NCI-H187 treated with DMSO at 0.1 percent for 48 hours (cell line): ENCODE results near the gene DENND10.
"Not testable (repeated sequence)": the region's sequence is repeated elsewhere in the genome, so short reads cannot be mapped to it uniquely, and the experiment has no call there.

Source experiments
- DNase-seq: peaks from one replicate; lab custom pipeline; 2025; lab: John Stamatoyannopoulos, UW

Gene DENND10

DNA sequence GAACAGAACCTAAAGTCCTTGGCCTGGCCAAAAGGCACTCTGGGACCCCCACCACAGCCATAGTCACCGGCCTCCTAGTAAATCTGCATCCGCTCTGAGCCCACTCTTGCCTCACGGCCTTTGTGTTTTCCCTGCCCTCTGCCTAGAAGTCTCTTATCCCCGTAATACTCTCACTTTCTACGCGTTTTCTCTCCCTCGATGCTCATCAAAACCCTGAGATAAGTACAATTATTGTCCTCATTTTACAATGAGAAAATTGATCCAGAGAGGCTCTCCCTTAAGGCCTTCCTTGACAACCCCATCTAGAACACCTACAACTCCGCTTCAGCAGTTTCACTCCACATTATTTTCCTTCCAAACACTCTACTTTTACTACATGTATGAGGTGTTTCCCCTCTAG, 63.1 kb downstream of the DENND10 start:
- no peak for DNase-seq

DNA sequence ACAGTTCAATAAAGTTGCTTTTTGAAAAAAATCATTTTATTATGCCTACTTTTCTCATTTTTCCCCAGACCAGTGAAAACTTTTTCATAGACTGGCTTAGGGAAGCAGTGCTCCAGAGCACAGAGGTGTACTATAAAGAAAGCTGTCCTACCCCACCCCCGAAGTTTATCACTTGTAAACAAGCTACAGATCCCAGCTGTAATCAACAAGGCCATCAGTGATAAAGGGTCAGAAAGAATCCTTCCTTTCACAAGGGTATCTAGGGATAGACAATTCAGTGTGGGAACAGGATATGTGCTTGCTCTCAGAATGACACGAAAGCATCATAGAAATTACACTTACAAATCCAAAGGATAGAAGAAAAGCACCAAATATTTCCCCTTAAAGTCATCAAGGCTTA, 70.2 kb downstream of the DENND10 start:
- no peak for DNase-seq

DNA sequence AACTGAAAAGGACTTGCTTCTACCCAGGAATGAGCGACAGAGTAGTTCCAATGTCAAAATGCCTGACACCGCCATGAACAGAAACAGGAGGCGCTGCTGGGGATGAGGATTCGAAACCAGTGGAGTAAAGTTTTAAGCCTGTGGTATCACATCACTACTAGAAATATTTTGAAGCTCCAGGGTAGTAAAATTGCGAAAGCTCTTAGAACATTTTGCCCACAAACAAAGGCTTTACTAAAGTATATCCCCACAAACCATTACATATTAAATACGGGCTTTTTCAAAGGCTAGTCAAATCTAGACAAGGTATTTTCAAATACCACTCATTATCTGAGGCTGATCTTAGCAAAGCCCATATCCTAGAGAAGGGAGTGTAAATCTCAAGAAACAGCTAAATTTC, 72.3 kb downstream of the DENND10 start:
- no peak for DNase-seq

DNA sequence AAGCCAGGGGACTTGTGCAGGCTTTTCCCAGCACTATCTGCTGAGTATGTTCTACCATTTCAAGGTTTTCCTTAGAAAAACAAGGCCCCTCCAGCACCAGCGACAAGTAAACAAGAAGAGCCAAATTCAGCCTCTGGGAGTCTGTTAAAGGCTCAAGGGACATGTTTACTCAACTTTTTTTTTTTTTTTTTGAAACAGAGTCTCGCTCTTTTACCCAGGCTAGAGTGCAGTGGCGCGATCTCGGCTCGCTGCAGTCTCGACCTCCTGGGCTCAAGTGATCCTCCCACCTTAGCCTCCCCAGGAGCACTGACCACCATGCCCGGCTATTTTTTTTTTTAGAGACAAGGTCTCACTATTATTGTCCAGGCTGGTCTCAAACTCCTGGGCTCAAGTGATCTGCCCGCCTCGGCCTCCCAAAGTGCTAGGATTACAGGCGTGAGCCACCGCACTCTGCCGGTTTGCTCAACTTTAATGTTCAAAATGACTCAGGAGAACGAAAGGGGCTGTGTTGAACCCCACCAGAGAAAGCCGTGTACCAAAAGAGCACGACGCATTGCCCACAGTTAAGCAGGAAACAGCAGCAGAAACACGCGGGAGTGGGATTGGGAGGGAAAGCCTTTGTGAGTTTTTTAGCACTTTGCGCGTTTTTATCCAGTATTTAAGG, 73.9 kb downstream of the DENND10 start:
- no peak for DNase-seq

DNA sequence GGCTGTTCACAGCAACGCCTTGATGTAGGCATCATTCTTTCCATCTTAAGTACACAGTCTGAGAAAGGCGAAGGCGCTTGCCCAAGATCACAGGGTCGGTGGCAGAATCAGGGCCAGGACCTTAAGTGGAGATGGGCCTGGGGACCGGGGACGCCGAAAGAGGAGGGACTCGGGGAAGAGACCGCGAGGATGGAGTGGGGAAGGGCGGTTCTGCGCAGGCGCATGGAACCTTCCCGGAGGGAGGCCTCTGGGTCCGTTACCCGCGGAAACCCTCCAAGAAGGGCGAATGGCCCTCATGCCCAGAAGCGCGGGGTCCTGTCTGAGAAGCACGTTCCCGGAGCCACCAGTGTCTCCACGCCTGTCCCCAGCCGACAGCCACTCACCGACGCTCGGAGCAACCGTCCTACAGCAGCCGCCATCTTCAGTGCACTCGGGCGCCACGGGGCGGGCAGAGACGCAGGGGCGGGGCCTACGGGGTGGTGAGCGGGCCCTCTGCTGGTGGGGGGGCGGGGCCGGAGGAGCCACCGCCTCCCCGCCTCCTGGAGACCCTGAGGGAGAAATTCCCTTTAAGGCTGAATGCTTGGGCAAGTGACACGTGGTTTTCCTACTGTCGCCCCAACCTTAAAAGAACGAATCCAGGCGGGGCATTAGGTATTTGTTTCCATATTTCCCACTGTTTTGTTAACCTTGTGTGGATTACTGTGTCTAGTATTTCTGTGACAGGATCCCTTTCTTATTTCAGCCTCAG, 74.6 kb downstream of the DENND10 start, which contains the start of gene PRDX3:
Gene PRDX3 (minus strand): TSS at position 441 of the 748 bp plus-strand sequence. CDS start 22 bp downstream, at position 419.
- peak; percentile 38 for DNase-seq

DNA sequence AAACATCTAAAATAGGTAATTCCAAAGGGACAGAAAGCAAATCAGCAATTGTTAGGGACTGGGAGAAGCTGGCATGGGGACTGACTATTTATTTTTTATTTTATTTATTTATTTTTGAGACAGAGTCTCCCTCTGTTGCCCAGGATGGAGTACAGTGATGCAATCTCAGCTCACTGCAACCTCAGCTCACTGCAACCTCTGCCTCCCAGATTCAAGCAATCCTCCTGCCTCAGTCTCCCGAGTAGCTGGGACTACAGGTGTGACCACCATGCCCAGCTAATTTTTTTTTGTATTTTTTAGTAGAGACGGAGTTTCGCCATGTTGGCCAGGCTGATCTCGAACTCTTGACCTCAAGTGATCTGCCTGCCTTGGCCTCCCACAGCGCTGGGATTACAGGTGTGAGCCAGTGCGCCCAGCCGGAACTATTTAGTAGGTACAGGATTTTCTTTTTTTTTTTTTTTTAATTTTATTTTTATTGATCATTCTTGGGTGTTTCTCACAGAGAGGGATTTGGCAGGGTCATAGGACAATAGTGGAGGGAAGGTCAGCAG, 77.0 kb downstream of the DENND10 start:
- not testable (repeated sequence) for DNase-seq

DNA sequence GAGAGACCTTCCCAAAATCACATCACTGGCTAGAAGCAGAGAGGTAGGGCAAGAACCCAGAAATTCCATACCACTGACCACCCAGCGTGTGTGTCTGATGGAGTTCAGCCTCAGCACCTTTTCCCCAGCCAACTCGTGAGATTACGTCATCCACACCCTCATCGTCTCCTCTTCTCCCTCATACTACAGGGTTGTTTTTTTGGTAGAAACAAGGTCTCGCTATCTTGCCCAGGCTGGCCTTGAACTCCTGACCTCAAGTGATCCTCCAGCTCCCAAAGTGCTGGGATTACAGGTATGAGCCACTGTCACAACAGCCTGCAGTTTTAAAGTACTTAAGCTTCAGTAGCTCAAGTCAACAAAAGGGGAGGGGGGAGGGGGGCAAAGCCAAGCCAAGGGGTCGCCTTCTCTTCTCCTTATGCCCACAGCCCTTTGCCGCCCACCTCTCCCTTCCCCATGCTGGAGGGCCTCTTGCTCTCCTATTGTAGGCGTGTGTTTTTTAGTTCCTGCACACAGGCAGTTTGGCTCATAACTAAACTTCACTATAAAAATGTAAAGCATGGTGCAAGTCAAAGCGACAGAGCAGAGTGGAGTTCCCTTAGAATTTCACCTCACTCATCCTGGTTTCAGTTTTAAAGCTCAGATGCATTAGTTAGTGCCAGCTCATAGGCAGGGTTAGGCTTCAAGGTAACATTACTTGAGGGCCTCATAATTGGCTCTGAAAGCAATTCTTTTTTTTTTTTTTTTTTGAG, 79.9 kb downstream of the DENND10 start:
- DNase-seq = no peak
